Vagina (tissue), 2 donors: ENCODE results near the gene NFIX. TPM values are rescaled to one million over a fixed set of nuclear protein-coding genes. Genes with fewer than 3 reads are reported as not detected.

ENCODE experiments used
- DNase-seq, 2 donors: peaks; one replicate each; pipeline ENCODE4 v3.0.0-alpha.2; 2017; ENCODE audit errors: extremely low spot score in 2 of 2
- H3K27ac ChIP-seq: fragments of 200-600 bp; sonication (generic); one replicate; pipeline ENCODE4 v1.5.1; 2019
- H3K27me3 ChIP-seq: fragments of 200-600 bp; sonication (generic); one replicate; pipeline ENCODE4 v1.5.1; 2019
- H3K36me3 ChIP-seq, 2 donors: fragments of 200-600 bp; sonication (generic); one replicate each; pipeline ENCODE4 v1.5.1; 2017 to 2019
- H3K4me1 ChIP-seq: fragments of 200-600 bp; sonication (generic); one replicate; pipeline ENCODE4 v1.5.1; 2019
- H3K4me3 ChIP-seq, 2 donors: fragments of 200-600 bp; sonication (generic); 1 replicate in 1 of 2; 2 replicates in 1 of 2; pipeline ENCODE4 v1.5.1; 2016 to 2019
- H3K9me3 ChIP-seq: fragments of 200-600 bp; sonication (generic); one replicate; pipeline ENCODE4 v1.5.1; 2019
- CTCF ChIP-seq, 3 experiments: fragments of 450-650 bp in 2 of 3; fragments of 200-600 bp in 1 of 3; sonication (generic) in 1 of 3; IDR thresholded peaks; one replicate each; pipeline ENCODE4 v1.5.1; 2017 to 2019; ENCODE audit warnings: antibody characterized with exemption in 3 of 3, mild to moderate bottlenecking in 2 of 3, moderate library complexity in 2 of 3
- POLR2A ChIP-seq, 2 donors: fragments of 450-650 bp; IDR thresholded peaks; one replicate each; pipeline ENCODE4 v1.6.1; 2017; ENCODE audit warnings: antibody characterized with exemption in 2 of 2, mild to moderate bottlenecking in 2 of 2, moderate library complexity in 2 of 2
- POLR2AphosphoS5 ChIP-seq, 2 donors: sonication (generic); formaldehyde crosslinking; IDR thresholded peaks; one replicate each; pipeline ENCODE4 v1.9.0; 2017; ENCODE audit warnings: antibody characterized with exemption in 2 of 2, mild to moderate bottlenecking in 2 of 2, low read depth in 1 of 2; ENCODE audit not compliant: insufficient read depth in 1 of 2
- intact Hi-C: fragments of 100-400 bp; cut with DNase I; formaldehyde crosslinking; loops from one replicate; pipeline ENCODE4 v1.15.1; 2023
- total RNA-seq: library from RNA; depleted of rRNA; stranded (reverse); fragments of >200 nt; gene quantifications from one replicate; pipeline ENCODE4 v1.2.3, GENCODE V29; 2016

NFIX gene
- total RNA-seq, 1 donor from 2014 or later, result 81.8 TPM

- H3K27me3 ChIP-seq, result no peaks in the 10 kb centered on the region
- intact Hi-C loops, result no loop called here
- no peaks in the 10 kb centered on the region for H3K9me3 ChIP-seq
- peaks cover 95% of the 10 kb centered on the region for H3K4me1 ChIP-seq
- no peak for DNase-seq
- H3K27ac ChIP-seq, result peak overlapping the region; percentile 39
- TF ChIP-seq POLR2A (IDR thresholded peaks at IDR 0.05), result no peak
- TF ChIP-seq CTCF (IDR thresholded peaks at IDR 0.05), result no peak
- H3K36me3 ChIP-seq, result no peaks in the 10 kb centered on the region
- H3K4me3 ChIP-seq, result no peak overlapping the region
Observed at GRCh38 chr19:13047374-13047773, 52.1 kb downstream of the NFIX start.

GRCh38 chr19:13050274-13050673 is 55.0 kb downstream of the NFIX start:
- no peaks in the 10 kb centered on the region for H3K36me3 ChIP-seq
- H3K4me1 ChIP-seq, result peaks cover 95% of the 10 kb centered on the region
- peak overlapping the region; percentile 96 for H3K27ac ChIP-seq
- TF ChIP-seq CTCF (IDR thresholded peaks at IDR 0.05), result no peak
- TF ChIP-seq POLR2AphosphoS5 (IDR thresholded peaks at IDR 0.05; ENCODE audit: insufficient read depth in 1 of 2, low read depth in 1 of 2), result no peak
- no peak for TF ChIP-seq POLR2A (IDR thresholded peaks at IDR 0.05)
- intact Hi-C loops, result no loop called here
- DNase-seq, result no peak
- no peaks in the 10 kb centered on the region for H3K27me3 ChIP-seq
- no peaks in the 10 kb centered on the region for H3K9me3 ChIP-seq
- no peak overlapping the region for H3K4me3 ChIP-seq

- H3K9me3 ChIP-seq, result no peaks in the 10 kb centered on the region
- TF ChIP-seq CTCF (IDR thresholded peaks at IDR 0.05), result no peak
- TF ChIP-seq POLR2AphosphoS5 (IDR thresholded peaks at IDR 0.05; ENCODE audit: insufficient read depth in 1 of 2, low read depth in 1 of 2), result peak; percentile 45 to 69
- H3K27ac ChIP-seq, result peak overlapping the region; percentile 96
- no peak for DNase-seq
- H3K27me3 ChIP-seq, result no peaks in the 10 kb centered on the region
- H3K4me3 ChIP-seq, result peak overlapping the region; percentile 7 to 23
- intact Hi-C loops, result no loop called here
- H3K36me3 ChIP-seq, result no peaks in the 10 kb centered on the region
- H3K4me1 ChIP-seq, result peaks cover 95% of the 10 kb centered on the region
Observed at GRCh38 chr19:13051557-13052165, 56.4 kb downstream of the NFIX start.

GRCh38 chr19:13052447-13053175 is 57.3 kb downstream of the NFIX start:
- Histone ChIP-seq H3K36me3 (no peaks in the 10 kb centered on the region), H3K9me3 (no peaks in the 10 kb centered on the region), H3K27me3 (no peaks in the 10 kb centered on the region), H3K27ac (peak overlapping the region; percentile 96), H3K4me3 (no peak overlapping the region), H3K4me1 (peaks cover 95% of the 10 kb centered on the region)
- no peak for DNase-seq
- intact Hi-C loops, result no loop called here
- TF ChIP-seq CTCF (IDR thresholded peaks at IDR 0.05) (no peak), POLR2AphosphoS5 (IDR thresholded peaks at IDR 0.05; ENCODE audit: insufficient read depth in 1 of 2, low read depth in 1 of 2) (no peak), POLR2A (IDR thresholded peaks at IDR 0.05) (no peak)

- H3K9me3 ChIP-seq, result no peaks in the 10 kb centered on the region
- H3K4me3 ChIP-seq, result no peak overlapping the region
- H3K27me3 ChIP-seq, result no peaks in the 10 kb centered on the region
- TF ChIP-seq POLR2A (IDR thresholded peaks at IDR 0.05), result no peak
- TF ChIP-seq POLR2AphosphoS5 (IDR thresholded peaks at IDR 0.05; ENCODE audit: insufficient read depth in 1 of 2, low read depth in 1 of 2), result no peak
- no peak for TF ChIP-seq CTCF (IDR thresholded peaks at IDR 0.05)
- no peak for DNase-seq
- H3K36me3 ChIP-seq, result no peaks in the 10 kb centered on the region
- intact Hi-C loops, result no loop called here
- H3K27ac ChIP-seq, result peak overlapping the region; percentile 96
- peaks cover 95% of the 10 kb centered on the region for H3K4me1 ChIP-seq
Observed at GRCh38 chr19:13053238-13053637, 58.0 kb downstream of the NFIX start.
